K562 (cell line): ENCODE measurements around the gene COMMD1.
"Not testable (repeated sequence)": the region's sequence is repeated elsewhere in the genome, so short reads cannot be mapped to it uniquely, and the experiment has no call there.

Experiments
- ATF3 ChIP-seq, 2 experiments: fragments of 450-650 bp in 1 of 2; sonication (generic) in 1 of 2; formaldehyde crosslinking in 1 of 2; IDR thresholded peaks in 1 of 2; conservative IDR thresholded peaks in 1 of 2; 2 replicates each; pipeline versions ENCODE4 v1.6.1 to v1.8.1; 2016 to 2023; ENCODE audit warnings: mild to moderate bottlenecking in 2 of 2, moderate library complexity in 2 of 2, inconsistent platforms in 1 of 2, missing genetic modification reagents in 1 of 2
- CBX3 ChIP-seq, 2 experiments: IDR thresholded peaks; 1 replicate in 1 of 2; 2 replicates in 1 of 2; pipeline ENCODE4 v1.6.1; 2012; ENCODE audit warnings: inconsistent platforms in 2 of 2, low read length in 2 of 2, borderline replicate concordance in 1 of 2, control low read depth in 1 of 2
- CTCF ChIP-seq, 3 experiments: IDR thresholded peaks in 2 of 3; conservative IDR thresholded peaks in 1 of 3; 2 replicates each; pipeline ENCODE4 v1.5.1; 2011 to 2012; ENCODE audit warnings: low read length in 3 of 3, mild to moderate bottlenecking in 3 of 3, control low read depth in 2 of 3, improper control_type of control experiment in 1 of 3, inconsistent platforms in 1 of 3, low read depth in 1 of 3, mixed read lengths in 1 of 3, moderate library complexity in 1 of 3; ENCODE audit not compliant: insufficient read depth in 2 of 3
- FOXA1 ChIP-seq: fragments of 450-650 bp; IDR thresholded peaks from 2 replicates; pipeline ENCODE4 v1.6.1; 2016; ENCODE audit warnings: mild to moderate bottlenecking, borderline replicate concordance
- PREB ChIP-seq: sonication (generic); formaldehyde crosslinking; IDR thresholded peaks from 2 replicates; pipeline ENCODE4 v1.8.1; 2023; ENCODE audit warnings: mild to moderate bottlenecking, missing genetic modification reagents
- RAD21 ChIP-seq, 2 experiments: fragments of 250-450 bp in 1 of 2; fragments of 450-650 bp in 1 of 2; sonication (Bioruptor Pico) in 1 of 2; formaldehyde crosslinking in 1 of 2; IDR thresholded peaks in 1 of 2; conservative IDR thresholded peaks in 1 of 2; 2 replicates each; pipeline versions ENCODE4 v1.4.0 to v1.8.0; 2020 to 2022; ENCODE audit warnings: mild to moderate bottlenecking in 2 of 2, moderate library complexity in 1 of 2
- ZNF134 ChIP-seq: fragments of 250-450 bp; sonication (Bioruptor Pico); conservative IDR thresholded peaks from 2 replicates; pipeline ENCODE4 v1.4.0; 2020

GRCh38 chr2:61954856-61955255 lies 49.4 kb downstream of the COMMD1 start:
- not testable (repeated sequence) for TF ChIP-seq PREB (CRISPR knock-in tag); ZNF134 (CRISPR knock-in tag); ATF3 (IDR thresholded peaks at IDR 0.05); ATF3 (CRISPR knock-in tag; conservative IDR thresholded peaks at IDR 0.05); CTCF (IDR thresholded peaks at IDR 0.05 in 2 of 3, conservative IDR thresholded peaks at IDR 0.05 in 1 of 3; ENCODE audit: insufficient read depth in 2 of 3, low read depth in 1 of 3, low read length in 3 of 3); FOXA1; CBX3 (IDR thresholded peaks at IDR 0.05; ENCODE audit: borderline replicate concordance in 1 of 2, low read length in 2 of 2); RAD21 (CRISPR knock-in tag; conservative IDR thresholded peaks at IDR 0.05 in 1 of 2, IDR thresholded peaks at IDR 0.05 in 1 of 2)
